Mammary epithelial cell (primary cell): ENCODE data around the gene MAGIX.

ENCODE experiments used
- EZH2 ChIP-seq: IDR thresholded peaks from 2 replicates; pipeline ENCODE4 v1.6.1; 2012; ENCODE audit warnings: low read length, inconsistent platforms, borderline replicate concordance
- TF ChIP-seq, protein P1 (sequence below), 2 donors: IDR thresholded peaks in 1 of 2; conservative IDR thresholded peaks in 1 of 2; 2 replicates each; pipeline ENCODE4 v1.5.1; 2011 to 2012; ENCODE audit warnings: inconsistent platforms in 2 of 2, low read length in 2 of 2, mild to moderate bottlenecking in 2 of 2, control low read depth in 1 of 2, low read depth in 1 of 2; ENCODE audit not compliant: insufficient read depth in 1 of 2; ENCODE audit errors: extremely low read depth in 1 of 2

- TF ChIP-seq, protein P1, sequence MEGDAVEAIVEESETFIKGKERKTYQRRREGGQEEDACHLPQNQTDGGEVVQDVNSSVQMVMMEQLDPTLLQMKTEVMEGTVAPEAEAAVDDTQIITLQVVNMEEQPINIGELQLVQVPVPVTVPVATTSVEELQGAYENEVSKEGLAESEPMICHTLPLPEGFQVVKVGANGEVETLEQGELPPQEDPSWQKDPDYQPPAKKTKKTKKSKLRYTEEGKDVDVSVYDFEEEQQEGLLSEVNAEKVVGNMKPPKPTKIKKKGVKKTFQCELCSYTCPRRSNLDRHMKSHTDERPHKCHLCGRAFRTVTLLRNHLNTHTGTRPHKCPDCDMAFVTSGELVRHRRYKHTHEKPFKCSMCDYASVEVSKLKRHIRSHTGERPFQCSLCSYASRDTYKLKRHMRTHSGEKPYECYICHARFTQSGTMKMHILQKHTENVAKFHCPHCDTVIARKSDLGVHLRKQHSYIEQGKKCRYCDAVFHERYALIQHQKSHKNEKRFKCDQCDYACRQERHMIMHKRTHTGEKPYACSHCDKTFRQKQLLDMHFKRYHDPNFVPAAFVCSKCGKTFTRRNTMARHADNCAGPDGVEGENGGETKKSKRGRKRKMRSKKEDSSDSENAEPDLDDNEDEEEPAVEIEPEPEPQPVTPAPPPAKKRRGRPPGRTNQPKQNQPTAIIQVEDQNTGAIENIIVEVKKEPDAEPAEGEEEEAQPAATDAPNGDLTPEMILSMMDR (conservative IDR thresholded peaks at IDR 0.05 in 1 of 2, IDR thresholded peaks at IDR 0.05 in 1 of 2; ENCODE audit: extremely low read depth in 1 of 2, insufficient read depth in 1 of 2, low read depth in 1 of 2, low read length in 2 of 2): no peak
- TF ChIP-seq EZH2: no peak
Measured at GRCh38 chrX:49167740-49168108, 5.2 kb downstream of the MAGIX start.
